Fibroblast of lung (primary cell): ENCODE measurements around the gene ABLIM2.

Experiments used
- EZH2 ChIP-seq: IDR thresholded peaks from 2 replicates; pipeline ENCODE4 v1.5.1; 2012; ENCODE audit warnings: low read length, control low read depth, mild to moderate bottlenecking; ENCODE audit errors: missing control alignments
- TF ChIP-seq, protein P1 (sequence below), 2 donors: IDR thresholded peaks in 1 of 2; conservative IDR thresholded peaks in 1 of 2; 1 replicate in 1 of 2; 2 replicates in 1 of 2; pipeline ENCODE4 v1.5.1; 2011 to 2012; ENCODE audit warnings: low read length in 2 of 2, control low read depth in 1 of 2, inconsistent platforms in 1 of 2, low read depth in 1 of 2, mild to moderate bottlenecking in 1 of 2

DNA sequence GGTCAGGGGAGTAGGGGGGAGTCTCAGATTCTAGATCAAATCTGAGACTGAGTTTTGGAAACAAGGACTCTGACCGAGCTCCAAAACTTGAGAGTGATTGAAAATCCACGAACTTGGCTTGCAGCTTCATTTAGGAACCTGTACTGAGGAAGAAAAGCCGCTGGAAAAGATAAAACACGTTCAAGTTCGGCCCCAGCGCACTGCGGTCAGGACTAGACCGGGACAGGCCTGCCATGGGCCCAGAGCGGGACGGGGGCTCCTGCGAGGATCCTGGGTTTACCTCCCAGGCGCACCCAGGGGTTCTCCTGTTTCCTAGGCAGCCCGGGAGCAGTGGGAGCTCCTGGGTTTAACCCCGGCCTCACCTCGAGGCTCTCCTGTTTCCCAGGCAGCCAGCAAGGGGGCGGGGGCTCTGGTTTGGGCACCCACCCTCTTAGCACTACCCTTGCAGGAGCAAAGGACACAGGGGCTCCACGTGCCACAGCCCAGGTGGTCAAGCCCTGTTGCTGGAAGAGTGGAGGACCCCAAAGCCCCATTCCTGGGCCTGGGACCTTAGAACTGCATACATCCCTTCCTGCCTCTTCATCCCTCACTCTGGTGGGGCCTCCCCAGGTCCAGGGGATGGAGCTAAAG, 74.5 kb downstream of the ABLIM2 start:
- TF ChIP-seq, protein P1, sequence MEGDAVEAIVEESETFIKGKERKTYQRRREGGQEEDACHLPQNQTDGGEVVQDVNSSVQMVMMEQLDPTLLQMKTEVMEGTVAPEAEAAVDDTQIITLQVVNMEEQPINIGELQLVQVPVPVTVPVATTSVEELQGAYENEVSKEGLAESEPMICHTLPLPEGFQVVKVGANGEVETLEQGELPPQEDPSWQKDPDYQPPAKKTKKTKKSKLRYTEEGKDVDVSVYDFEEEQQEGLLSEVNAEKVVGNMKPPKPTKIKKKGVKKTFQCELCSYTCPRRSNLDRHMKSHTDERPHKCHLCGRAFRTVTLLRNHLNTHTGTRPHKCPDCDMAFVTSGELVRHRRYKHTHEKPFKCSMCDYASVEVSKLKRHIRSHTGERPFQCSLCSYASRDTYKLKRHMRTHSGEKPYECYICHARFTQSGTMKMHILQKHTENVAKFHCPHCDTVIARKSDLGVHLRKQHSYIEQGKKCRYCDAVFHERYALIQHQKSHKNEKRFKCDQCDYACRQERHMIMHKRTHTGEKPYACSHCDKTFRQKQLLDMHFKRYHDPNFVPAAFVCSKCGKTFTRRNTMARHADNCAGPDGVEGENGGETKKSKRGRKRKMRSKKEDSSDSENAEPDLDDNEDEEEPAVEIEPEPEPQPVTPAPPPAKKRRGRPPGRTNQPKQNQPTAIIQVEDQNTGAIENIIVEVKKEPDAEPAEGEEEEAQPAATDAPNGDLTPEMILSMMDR (conservative IDR thresholded peaks at IDR 0.05 in 1 of 2, IDR thresholded peaks at IDR 0.05 in 1 of 2; ENCODE audit: low read depth in 1 of 2, low read length in 2 of 2): no peak
- no peak for TF ChIP-seq EZH2
